A673 (cell line): Measurements from ENCODE around the gene TRIM15.

ENCODE experiments used
- CTCF ChIP-seq: fragments of 300-800, 200-600 bp; sonication (generic); conservative IDR thresholded peaks from 2 replicates; pipeline ENCODE4 v1.5.1; 2017; ENCODE audit warnings: low read depth, mild to moderate bottlenecking, antibody characterized with exemption, low read length, moderate library complexity, mixed read lengths
- EZH2 ChIP-seq: fragments of 200-600 bp; sonication (generic); IDR thresholded peaks from 2 replicates; pipeline ENCODE4 v1.6.1; 2017; ENCODE audit warnings: borderline replicate concordance, low read depth, mild to moderate bottlenecking, mixed read lengths, antibody characterized with exemption, low read length; ENCODE audit not compliant: poor library complexity, severe bottlenecking

- TF ChIP-seq CTCF (no peak), EZH2 (no peak)
Measured at GRCh38 chr6:30184417-30185031, 21.2 kb downstream of the TRIM15 start.
